GM23338 (cell line): ENCODE results near the gene SRGAP1. TPM values are rescaled to one million over a fixed set of nuclear protein-coding genes. Genes with fewer than 3 reads are reported as not detected.

Experiments
- ATAC-seq: fragments of 200-7000 bp; cut with Tn5 transposase; 3 replicates; pipeline ENCODE4 v1.9.1; 2020
- DNase-seq: peaks from one replicate; pipeline ENCODE4 v3.0.0-alpha.2; 2015; ENCODE audit warnings: low spot score
- H2AFZ ChIP-seq: fragments of 200-600 bp; sonication (generic); 2 replicates; pipeline ENCODE4 v1.8.0; 2016; ENCODE audit warnings: antibody characterized with exemption, mild to moderate bottlenecking, moderate library complexity
- H3F3A ChIP-seq: fragments of 200-600 bp; sonication (generic); replicated peaks from 2 replicates; pipeline ENCODE4 v1.8.0; 2017; ENCODE audit warnings: antibody characterized with exemption, mixed run types, low read depth
- H3K27ac ChIP-seq: fragments of 200-600 bp; sonication (generic); 2 replicates; pipeline ENCODE4 v1.6.1; 2016; ENCODE audit warnings: low read depth
- H3K27me3 ChIP-seq: fragments of 200-600 bp; sonication (generic); 2 replicates; pipeline ENCODE4 v1.8.0; 2016; ENCODE audit warnings: mild to moderate bottlenecking, mixed run types, moderate library complexity; ENCODE audit not compliant: insufficient read depth
- H3K36me3 ChIP-seq: fragments of 200-600 bp; sonication (generic); 2 replicates; pipeline ENCODE4 v1.8.0; 2016; ENCODE audit warnings: mild to moderate bottlenecking; ENCODE audit not compliant: insufficient read depth
- H3K4me1 ChIP-seq: fragments of 200-600 bp; sonication (generic); 2 replicates; pipeline ENCODE4 v1.8.0; 2016; ENCODE audit warnings: mild to moderate bottlenecking, moderate library complexity; ENCODE audit not compliant: insufficient read depth
- H3K4me2 ChIP-seq: fragments of 200-600 bp; sonication (generic); 2 replicates; pipeline ENCODE4 v1.7.1; 2017; ENCODE audit warnings: mixed run types
- H3K4me3 ChIP-seq: fragments of 200-600 bp; sonication (generic); 2 replicates; pipeline ENCODE4 v1.6.1; 2016; ENCODE audit warnings: mixed run types
- H3K79me2 ChIP-seq: fragments of 200-600 bp; sonication (generic); replicated peaks from 2 replicates; pipeline ENCODE4 v1.8.0; 2017; ENCODE audit warnings: mild to moderate bottlenecking; ENCODE audit not compliant: insufficient read depth
- H3K9me2 ChIP-seq: fragments of 200-600 bp; sonication (generic); 2 replicates; pipeline ENCODE4 v1.8.0; 2017; ENCODE audit not compliant: insufficient read depth
- H4K20me1 ChIP-seq: fragments of 200-600 bp; sonication (generic); replicated peaks from 2 replicates; pipeline ENCODE4 v1.8.0; 2017; ENCODE audit warnings: mild to moderate bottlenecking; ENCODE audit not compliant: insufficient read depth
- H3K27ac Mint-ChIP-seq: 2 replicates; pipeline ENCODE4 v1.8.0; 2020; ENCODE audit warnings: inconsistent platforms, mild to moderate bottlenecking, moderate library complexity, mixed read lengths
- H3K27me3 Mint-ChIP-seq: 3 replicates; pipeline ENCODE4 v1.8.0; 2022; ENCODE audit warnings: low read depth, mild to moderate bottlenecking, moderate library complexity, mixed read lengths, inconsistent platforms; ENCODE audit not compliant: insufficient read depth, poor library complexity
- H3K36me3 Mint-ChIP-seq: 3 replicates; pipeline ENCODE4 v1.8.0; 2021; ENCODE audit warnings: low read depth, mild to moderate bottlenecking, inconsistent platforms, moderate library complexity, mixed read lengths
- H3K4me1 Mint-ChIP-seq: 3 replicates; pipeline ENCODE4 v1.8.0; 2020; ENCODE audit warnings: mild to moderate bottlenecking, inconsistent platforms, mixed read lengths
- H3K4me3 Mint-ChIP-seq: 3 replicates; pipeline ENCODE4 v1.8.0; 2021; ENCODE audit warnings: moderate library complexity, mild to moderate bottlenecking, inconsistent platforms, mixed read lengths
- H3K9me3 Mint-ChIP-seq: 3 replicates; pipeline ENCODE4 v1.8.0; 2020; ENCODE audit warnings: moderate library complexity, mild to moderate bottlenecking, inconsistent platforms, mixed read lengths
- CREB1 ChIP-seq: fragments of 250-450 bp; sonication (Bioruptor Pico); IDR thresholded peaks from 2 replicates; pipeline ENCODE4 v1.5.0; 2020; ENCODE audit warnings: low read depth, mild to moderate bottlenecking, moderate library complexity
- CTCF ChIP-seq, 2 experiments: fragments of 200-600 bp in 1 of 2; sonication (generic) in 1 of 2; conservative IDR thresholded peaks; 2 replicates each; pipeline versions ENCODE4 v1.5.1 to v1.6.1; 2016 to 2017; ENCODE audit warnings: antibody characterized with exemption in 2 of 2, low read depth in 2 of 2, mild to moderate bottlenecking in 2 of 2, moderate library complexity in 1 of 2
- ETS1 ChIP-seq: IDR thresholded peaks from 2 replicates; pipeline ENCODE4 v1.6.1; 2016; ENCODE audit warnings: antibody characterized with exemption
- EZH2 ChIP-seq: fragments of 200-600 bp; sonication (generic); IDR thresholded peaks from one replicate; pipeline ENCODE4 v1.8.0; 2017; ENCODE audit warnings: antibody characterized with exemption, mild to moderate bottlenecking, low read depth; ENCODE audit not compliant: unreplicated experiment
- EZH2phosphoT487 ChIP-seq: fragments of 200-600 bp; sonication (generic); IDR thresholded peaks from one replicate; pipeline ENCODE4 v1.8.1; 2018; ENCODE audit warnings: antibody characterized with exemption; ENCODE audit not compliant: unreplicated experiment
- JUNB ChIP-seq: IDR thresholded peaks from one replicate; pipeline ENCODE4 v1.6.1; 2016; ENCODE audit warnings: antibody characterized with exemption; ENCODE audit not compliant: unreplicated experiment
- POLR2AphosphoS5 ChIP-seq: IDR thresholded peaks from 2 replicates; pipeline ENCODE4 v1.6.1; 2016; ENCODE audit warnings: antibody characterized with exemption, low read depth
- REST ChIP-seq: IDR thresholded peaks from one replicate; pipeline ENCODE4 v1.6.1; 2018; ENCODE audit warnings: antibody characterized with exemption; ENCODE audit not compliant: unreplicated experiment
- STAT1 ChIP-seq: IDR thresholded peaks from one replicate; pipeline ENCODE4 v1.6.1; 2016; ENCODE audit warnings: antibody characterized with exemption; ENCODE audit not compliant: unreplicated experiment
- ZNF114 ChIP-seq: fragments of 250-450 bp; sonication (Bioruptor Pico); IDR thresholded peaks from 2 replicates; pipeline ENCODE4 v1.5.0; 2020; ENCODE audit warnings: mild to moderate bottlenecking, moderate library complexity
- ZNF331 ChIP-seq: fragments of 250-450 bp; sonication (Bioruptor Pico); IDR thresholded peaks from 2 replicates; pipeline ENCODE4 v1.5.0; 2020; ENCODE audit warnings: low read depth, mild to moderate bottlenecking, moderate library complexity
- ZNF462 ChIP-seq: fragments of 250-450 bp; sonication (Bioruptor Pico); IDR thresholded peaks from 2 replicates; pipeline ENCODE4 v1.5.0; 2020; ENCODE audit warnings: mild to moderate bottlenecking, moderate library complexity
- polyA plus RNA-seq: library from polyadenylated mRNA; unstranded; fragments of >200 nt; fragmentation: Nextera tagmentation; extraction: Ambion mirVana; gene quantifications from 2 replicates; pipeline ENCODE4 v1.2.1, GENCODE V29; 2016
- total RNA-seq: library from RNA; depleted of rRNA; stranded (reverse); fragments of >200 nt; shearing (Covaris generic); gene quantifications from 2 replicates; pipeline ENCODE4 v1.2.3, GENCODE V29; 2014

Gene SRGAP1
- total and polyA plus RNA-seq, 2 experiments from 2014 or later = 6.1 to 8.1 TPM

- TF ChIP-seq REST (no peak), ZNF114 (CRISPR knock-in tag) (no peak), STAT1 (no peak), ZNF331 (CRISPR knock-in tag) (no peak), EZH2phosphoT487 (no peak), CREB1 (CRISPR knock-in tag) (no peak)
These were observed 160.1 kb downstream of the SRGAP1 start (continued) for GRCh38 chr12:64004641-64005040.

GRCh38 chr12:64006211-64006825 is 161.8 kb downstream of the SRGAP1 start:
- Histone ChIP-seq H3K4me1 (no peaks in the 10 kb centered on the region), H3K79me2 (no peaks in the 10 kb centered on the region), H3F3A (no peaks in the 10 kb centered on the region), H3K36me3 (no peaks in the 10 kb centered on the region), H3K27ac (no peak overlapping the region), H2AFZ (no peak overlapping the region), H3K4me2 (no peak overlapping the region), H3K27me3 (no peaks in the 10 kb centered on the region), H3K9me2 (no peaks in the 10 kb centered on the region), H3K4me3 (no peak overlapping the region), H4K20me1 (no peaks in the 10 kb centered on the region)
- Mint-ChIP-seq H3K4me3 (no peak overlapping the region), H3K27ac (no peak overlapping the region), H3K27me3 (no peaks in the 10 kb centered on the region), H3K36me3 (peaks cover 22% of the 10 kb centered on the region; the same call in 2 of the 3 replicates), H3K4me1 (peaks cover 5% of the 10 kb centered on the region; the same call in 2 of the 3 replicates), H3K9me3 (peaks cover 18% of the 10 kb centered on the region; the same call in 2 of the 3 replicates)
- no peak for ATAC-seq
- no peak for DNase-seq
- TF ChIP-seq EZH2phosphoT487 (no peak), EZH2 (no peak), ZNF462 (CRISPR knock-in tag) (no peak), JUNB (no peak), ZNF331 (CRISPR knock-in tag) (no peak), ETS1 (no peak), CTCF (conservative IDR thresholded peaks at IDR 0.05; ENCODE audit: low read depth in 2 of 2) (no peak), POLR2AphosphoS5 (no peak), STAT1 (no peak), CREB1 (CRISPR knock-in tag) (no peak)
